Measurements from ENCODE around the gene FUBP3. TPM values are rescaled to one million over a fixed set of nuclear protein-coding genes. Genes with fewer than 3 reads are reported as not detected.

The FUBP3 gene
- polyA plus RNA-seq, 3 donors = 9.5 to 17.3 (median 16.3) TPM

GRCh38 chr9:130598188-130598587 is 18.8 kb downstream of the FUBP3 start:
- intact Hi-C loops (cut with micrococcal nuclease) = no loop called here
- Histone ChIP-seq H3K79me2 (ENCODE audit: insufficient read depth, low read length) (peaks cover 1% of the 10 kb centered on the region), H3K9ac (ENCODE audit: insufficient read depth, low read length, poor library complexity, severe bottlenecking) (no peak overlapping the region), H3K27me3 (ENCODE audit: control insufficient read depth in 2 of 2, insufficient read depth in 2 of 2, low read length in 2 of 2) (no peaks in the 10 kb centered on the region), H3K4me3 (replicated peaks in 1 of 3; ENCODE audit: low read depth in 2 of 3, low read length in 3 of 3) (no peak overlapping the region), H3K9me3 (replicated peaks in 1 of 2; ENCODE audit: control insufficient read depth in 1 of 2, insufficient read depth in 1 of 2, low read length in 2 of 2) (no peaks in the 10 kb centered on the region), H3K27ac (ENCODE audit: low read depth in 1 of 2, low read length in 2 of 2) (no peak overlapping the region), H3K4me1 (ENCODE audit: control insufficient read depth in 1 of 2, insufficient read depth in 2 of 2, low read length in 2 of 2) (no peaks in the 10 kb centered on the region), H3K4me2 (replicated peaks; ENCODE audit: extremely low read depth, low read length, poor library complexity, severe bottlenecking) (no peak overlapping the region), H3K36me3 (replicated peaks in 1 of 2; ENCODE audit: control insufficient read depth in 1 of 2, insufficient read depth in 2 of 2, low read length in 2 of 2) (peaks cover 48 to 89% of the 10 kb centered on the region in 2 donors), H4K20me1 (ENCODE audit: insufficient read depth, low read length) (peaks cover 18% of the 10 kb centered on the region), H2AFZ (ENCODE audit: insufficient read depth, low read depth, low read length, poor library complexity, severe bottlenecking) (no peak overlapping the region)
- Mint-ChIP-seq H3K4me3 (no peak overlapping the region), H3K4me1 (no peaks in the 10 kb centered on the region), H3K27me3 (ENCODE audit: low read depth in 3 of 3) (no peaks in the 10 kb centered on the region), H3K9me3 (peaks cover 0 to 2% (median 0%) of the 10 kb centered on the region in 7 donors), H3K27ac (no peak overlapping the region), H3K36me3 (peaks cover 60 to 82% of the 10 kb centered on the region in 2 donors)
- DNase-seq = no peak
- 92% methylated on average over 4 of the region's 5 CpGs for WGBS (ENCODE audit: insufficient coverage)
- TF ChIP-seq CTCF (IDR thresholded peaks at IDR 0.05) = no peak

- H3K36me3 Mint-ChIP-seq = peaks cover 70 to 83% of the 10 kb centered on the region in 2 donors
Measured at GRCh38 chr9:130599625-130600024, 20.2 kb downstream of the FUBP3 start.

More at GRCh38 chr9:130599625-130600024, 20.2 kb downstream of the FUBP3 start:
- WGBS (ENCODE audit: insufficient coverage) = 96% methylated on average over 2 of the region's 2 CpGs
- Histone ChIP-seq H3K36me3 (replicated peaks in 1 of 2; ENCODE audit: control insufficient read depth in 1 of 2, insufficient read depth in 2 of 2, low read length in 2 of 2) (peaks cover 51 to 93% of the 10 kb centered on the region in 2 donors), H3K9ac (ENCODE audit: insufficient read depth, low read length, poor library complexity, severe bottlenecking) (no peak overlapping the region), H3K4me1 (ENCODE audit: control insufficient read depth in 1 of 2, insufficient read depth in 2 of 2, low read length in 2 of 2) (no peaks in the 10 kb centered on the region), H3K27me3 (ENCODE audit: control insufficient read depth in 2 of 2, insufficient read depth in 2 of 2, low read length in 2 of 2) (no peaks in the 10 kb centered on the region), H3K27ac (ENCODE audit: low read depth in 1 of 2, low read length in 2 of 2) (no peak overlapping the region), H3K79me2 (ENCODE audit: insufficient read depth, low read length) (no peaks in the 10 kb centered on the region), H3K9me3 (replicated peaks in 1 of 2; ENCODE audit: control insufficient read depth in 1 of 2, insufficient read depth in 1 of 2, low read length in 2 of 2) (no peaks in the 10 kb centered on the region), H2AFZ (ENCODE audit: insufficient read depth, low read depth, low read length, poor library complexity, severe bottlenecking) (no peak overlapping the region), H3K4me2 (replicated peaks; ENCODE audit: extremely low read depth, low read length, poor library complexity, severe bottlenecking) (no peak overlapping the region), H3K4me3 (replicated peaks in 1 of 3; ENCODE audit: low read depth in 2 of 3, low read length in 3 of 3) (no peak overlapping the region), H4K20me1 (ENCODE audit: insufficient read depth, low read length) (peaks cover 9% of the 10 kb centered on the region)
- Mint-ChIP-seq H3K9me3 (no peaks in the 10 kb centered on the region), H3K27ac (peak overlapping the region in 3 of 7 donors; percentile 7 to 56 (median 10)), H3K4me1 (no peaks in the 10 kb centered on the region), H3K4me3 (no peak overlapping the region), H3K27me3 (ENCODE audit: low read depth in 3 of 3) (no peaks in the 10 kb centered on the region)
- DNase-seq = no peak
- intact Hi-C loops (cut with micrococcal nuclease) = no loop called here
- TF ChIP-seq CTCF (IDR thresholded peaks at IDR 0.05) = no peak
